T-cell (primary cell): ENCODE results near the gene RXFP3. TPM values are rescaled to one million over a fixed set of nuclear protein-coding genes. Genes with fewer than 3 reads are reported as not detected.

Experiments used
- ATAC-seq, 4 experiments: fragments of 200-7000 bp in 3 of 4; fragments of 150-1000 bp in 1 of 4; cut with Tn5 transposase; replicated peaks in 1 of 4; 1 replicate in 3 of 4; 2 replicates in 1 of 4; pipeline ENCODE4 v1.10.0; 2021; ENCODE audit warnings: moderate library complexity in 3 of 4, mild to moderate bottlenecking in 2 of 4, moderate number of reproducible peaks in 1 of 4
- CTCF ChIA-PET, 2 donors: fragments of 300-600 bp; sonication (Branson Sonifier 250); formaldehyde crosslinking; loops; one replicate each; lab custom pipeline; 2022; ENCODE audit warnings: antibody characterized with exemption in 2 of 2; lab: Charles Lee
- POLR2A ChIA-PET, 2 donors: fragments of 300-600 bp; sonication (Branson Sonifier 250); formaldehyde crosslinking; loops; one replicate each; lab custom pipeline; 2022; ENCODE audit warnings: antibody characterized with exemption in 2 of 2; lab: Charles Lee
- DNase-seq, 35 experiments: peaks; one replicate each; pipeline versions ENCODE4 v3.0.0 to v3.0.0-alpha.2; 2013 to 2023
- H3K27ac ChIP-seq: one replicate; pipeline ENCODE4 v1.5.1; 2013; ENCODE audit warnings: low read length
- H3K27me3 ChIP-seq, 2 experiments: replicated peaks in 1 of 2; 1 replicate in 1 of 2; 2 replicates in 1 of 2; pipeline versions ENCODE4 v1.6.1 to v1.7.0; 2013; ENCODE audit warnings: low read length in 1 of 2, mixed read lengths in 1 of 2; ENCODE audit not compliant: control insufficient read depth in 2 of 2, insufficient read depth in 2 of 2; ENCODE audit errors: extremely low read depth in 1 of 2
- H3K36me3 ChIP-seq, 2 donors: 1 replicate in 1 of 2; 2 replicates in 1 of 2; pipeline versions ENCODE4 v1.6.1 to v1.7.0; 2013; ENCODE audit warnings: low read length in 1 of 2; ENCODE audit not compliant: control insufficient read depth in 2 of 2, insufficient read depth in 1 of 2; ENCODE audit errors: extremely low read depth in 1 of 2
- H3K4me1 ChIP-seq, 2 experiments: 1 replicate in 1 of 2; 2 replicates in 1 of 2; pipeline versions ENCODE4 v1.6.1 to v1.7.0; 2013; ENCODE audit warnings: low read length in 2 of 2, mixed read lengths in 1 of 2; ENCODE audit not compliant: insufficient read depth in 2 of 2, control insufficient read depth in 1 of 2; ENCODE audit errors: extremely low read depth in 1 of 2
- H3K4me3 ChIP-seq, 2 donors: 1 replicate in 1 of 2; 2 replicates in 1 of 2; pipeline versions ENCODE4 v1.5.1 to v1.7.0; 2013; ENCODE audit warnings: mild to moderate bottlenecking in 2 of 2, low read length in 1 of 2, moderate library complexity in 1 of 2; ENCODE audit not compliant: control insufficient read depth in 1 of 2; ENCODE audit errors: extremely low read depth in 1 of 2
- H3K9me3 ChIP-seq: 2 replicates; pipeline ENCODE4 v1.7.0; 2013
- H3K27ac Mint-ChIP-seq, 2 donors: one replicate each; pipeline ENCODE4 v1.8.0; 2020 to 2021; ENCODE audit warnings: mild to moderate bottlenecking in 2 of 2, mixed read lengths in 2 of 2
- H3K27me3 Mint-ChIP-seq, 2 donors: one replicate each; pipeline ENCODE4 v1.8.0; 2021 to 2022; ENCODE audit warnings: mixed read lengths in 2 of 2
- H3K36me3 Mint-ChIP-seq: one replicate; pipeline ENCODE4 v1.8.0; 2021; ENCODE audit warnings: mixed read lengths
- H3K4me1 Mint-ChIP-seq, 3 donors: one replicate each; pipeline ENCODE4 v1.8.0; 2020 to 2022; ENCODE audit warnings: mixed read lengths in 3 of 3, mild to moderate bottlenecking in 1 of 3
- H3K4me3 Mint-ChIP-seq, 3 donors: one replicate each; pipeline ENCODE4 v1.8.0; 2020 to 2022; ENCODE audit warnings: mild to moderate bottlenecking in 3 of 3, mixed read lengths in 3 of 3, moderate library complexity in 3 of 3
- H3K9me3 Mint-ChIP-seq, 3 donors: one replicate each; pipeline ENCODE4 v1.8.0; 2020 to 2022; ENCODE audit warnings: mixed read lengths in 3 of 3
- WGBS: methylation state at CpG from one replicate; pipeline ENCODE4 v1.1.5; 2013; ENCODE audit warnings: missing lambda C conversion rate; ENCODE audit not compliant: insufficient coverage; 5-methylcytosine and 5-hydroxymethylcytosine counted together
- total RNA-seq, 35 experiments: library from RNA in 6 of 35; stranded (reverse) in 6 of 35; fragments of 120-200 nt in 1 of 35; gene quantifications; one replicate each; pipeline versions ENCODE4 v1.2.1 to v1.2.4 and lab custom pipeline; 2013 to 2026

The RXFP3 gene
- total RNA-seq, 5 donors from 2014 or later (not counting 1 experiment from before 2014, with no cell fraction given) = not detected

GRCh38 chr5:33981408-33982162 lies 45.4 kb downstream of the RXFP3 start:
- no peak overlapping the region for H3K4me3 Mint-ChIP-seq
- Histone ChIP-seq H3K9me3 (no peaks in the 10 kb centered on the region), H3K4me1 (no peaks in the 10 kb centered on the region), H3K4me3 (no peak overlapping the region), H3K27ac (no peak overlapping the region), H3K27me3 (no peaks in the 10 kb centered on the region), H3K36me3 (peaks cover 0 to under 1% of the 10 kb centered on the region in 2 donors)
- H3K4me1 Mint-ChIP-seq = no peaks in the 10 kb centered on the region
- peaks cover 0 to 4% of the 10 kb centered on the region in 2 donors for H3K27me3 Mint-ChIP-seq
- H3K9me3 Mint-ChIP-seq = no peaks in the 10 kb centered on the region
- no peak overlapping the region for H3K27ac Mint-ChIP-seq
- DNase-seq (no peak), ATAC-seq (no peak)
- CTCF ChIA-PET = interaction anchor here in 1 of 2 donors (0.5 kb wide), 1 partner anchor 19 kb away, joined by 4 read pairs; no protein-coding TSS in a partner anchor
- WGBS = 83% methylated on average over 6 of the region's 8 CpGs
- no peaks in the 10 kb centered on the region for H3K36me3 Mint-ChIP-seq
- POLR2A ChIA-PET = no interaction called here

- no peak for ATAC-seq
- Histone ChIP-seq H3K36me3 (peaks cover 0 to 18% of the 10 kb centered on the region in 2 donors), H3K27me3 (no peaks in the 10 kb centered on the region), H3K4me3 (no peak overlapping the region), H3K4me1 (no peaks in the 10 kb centered on the region), H3K9me3 (no peaks in the 10 kb centered on the region), H3K27ac (no peak overlapping the region)
- ChIA-PET CTCF (no interaction called here), POLR2A (no interaction called here)
- WGBS = 95% methylated on average over 12 of the region's 15 CpGs
- Mint-ChIP-seq H3K27ac (no peak overlapping the region), H3K4me3 (no peak overlapping the region), H3K27me3 (peaks cover 0 to 1% of the 10 kb centered on the region in 2 donors), H3K9me3 (no peaks in the 10 kb centered on the region), H3K36me3 (peaks cover 18% of the 10 kb centered on the region), H3K4me1 (no peaks in the 10 kb centered on the region)
- no peak for DNase-seq
Observed at GRCh38 chr5:33984178-33984577, 48.0 kb downstream of the RXFP3 start.

- CTCF ChIA-PET = no interaction called here
- Mint-ChIP-seq H3K4me1 (no peaks in the 10 kb centered on the region), H3K27ac (no peak within 1 kb of the TSS)
Observed at GRCh38 chr5:33984671-33985124, 48.5 kb downstream of the RXFP3 start, which contains the start of gene SLC45A2. SLC45A2 (minus strand) TSS chr5:33984693; CDS start chr5:33984583, 110 bp downstream.

GRCh38 chr5:33985447-33985846 lies 49.3 kb downstream of the RXFP3 start:
- CTCF ChIA-PET = no interaction called here
- Histone ChIP-seq H3K4me1 (no peaks in the 10 kb centered on the region), H3K9me3 (no peaks in the 10 kb centered on the region), H3K27me3 (no peaks in the 10 kb centered on the region), H3K36me3 (peaks cover 0 to 19% of the 10 kb centered on the region in 2 donors), H3K27ac (no peak overlapping the region), H3K4me3 (no peak overlapping the region)
- Mint-ChIP-seq H3K27me3 (no peaks in the 10 kb centered on the region), H3K27ac (no peak overlapping the region), H3K4me1 (no peaks in the 10 kb centered on the region), H3K36me3 (peaks cover 25% of the 10 kb centered on the region), H3K9me3 (no peaks in the 10 kb centered on the region), H3K4me3 (no peak overlapping the region)
- POLR2A ChIA-PET = no interaction called here
- WGBS = 88% methylated on average over 6 of the region's 6 CpGs
- no peak for ATAC-seq
- DNase-seq = no peak

More at GRCh38 chr5:33984671-33985124, 48.5 kb downstream of the RXFP3 start, which contains the start of gene SLC45A2:
- ATAC-seq = no peak
- WGBS = 83% methylated on average over 6 of the region's 7 CpGs
- no peak within 1 kb of the TSS for H3K4me3 ChIP-seq
- H3K9me3 Mint-ChIP-seq = no peaks in the 10 kb centered on the region
- H3K36me3 ChIP-seq = peaks cover 0 to 19% of the 10 kb centered on the region in 2 donors
- no peaks in the 10 kb centered on the region for H3K27me3 ChIP-seq
- peaks cover 21% of the 10 kb centered on the region for H3K36me3 Mint-ChIP-seq
- no peak for DNase-seq
- no peaks in the 10 kb centered on the region for H3K9me3 ChIP-seq
- H3K27me3 Mint-ChIP-seq = no peaks in the 10 kb centered on the region
- H3K4me3 Mint-ChIP-seq = no peak within 1 kb of the TSS
- H3K27ac ChIP-seq = no peak within 1 kb of the TSS
- POLR2A ChIA-PET = no interaction called here
- H3K4me1 ChIP-seq = no peaks in the 10 kb centered on the region

Other genes with a start within 250 kb of the RXFP3 start
- gene ADAMTS12, start 44.4 kb upstream of the RXFP3 start, total RNA-seq = under 1 TPM in 1 of 5 donors, not detected in 4; 0.03 TPM
- gene SLC45A2, start 48.3 kb downstream of the RXFP3 start, total RNA-seq = under 1 TPM in 1 of 5 donors, not detected in 4; 0.20 TPM
- gene AMACR, start 71.7 kb downstream of the RXFP3 start, total RNA-seq = 1 to 10 TPM; 2.6 to 6.9 (median 3.9) TPM
- gene C1QTNF3, start 106.8 kb downstream of the RXFP3 start, total RNA-seq = 10 to 100 TPM in 1 of 5 donors, 1 to 10 TPM in 4; 5.4 to 10.6 (median 5.7) TPM